ENCODE results near the gene GHRL.
A peak's percentile ranks its signal among the peaks of the same experiment; 100 is the strongest.
"Not testable (repeated sequence)": the region's sequence is repeated elsewhere in the genome, so short reads cannot be mapped to it uniquely, and the experiment has no call there.

The GHRL gene

DNA sequence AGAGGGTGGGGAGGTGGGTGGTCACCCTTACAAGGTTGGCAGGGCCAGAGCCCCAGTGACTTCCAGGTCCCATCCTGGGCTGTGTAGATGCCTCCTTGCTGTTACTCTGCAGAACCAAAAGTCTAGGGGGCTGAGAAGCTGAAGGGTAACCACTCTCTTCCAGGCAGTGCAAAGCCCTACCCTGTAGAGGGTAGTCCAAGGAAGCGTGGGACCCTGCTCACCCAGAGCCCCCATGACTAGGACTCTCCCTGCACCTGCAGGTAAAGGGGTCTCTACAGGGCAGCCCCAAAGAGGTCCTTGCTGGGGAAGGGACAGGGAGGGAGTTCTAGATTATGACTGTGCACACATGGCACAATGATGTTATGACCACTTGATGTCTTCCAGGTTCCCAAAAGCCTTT, 14.2 kb downstream of the GHRL start:
- DNase-seq (ENCODE audit: low read depth in 4 of 4, low spot score in 1 of 4): no peak

DNA sequence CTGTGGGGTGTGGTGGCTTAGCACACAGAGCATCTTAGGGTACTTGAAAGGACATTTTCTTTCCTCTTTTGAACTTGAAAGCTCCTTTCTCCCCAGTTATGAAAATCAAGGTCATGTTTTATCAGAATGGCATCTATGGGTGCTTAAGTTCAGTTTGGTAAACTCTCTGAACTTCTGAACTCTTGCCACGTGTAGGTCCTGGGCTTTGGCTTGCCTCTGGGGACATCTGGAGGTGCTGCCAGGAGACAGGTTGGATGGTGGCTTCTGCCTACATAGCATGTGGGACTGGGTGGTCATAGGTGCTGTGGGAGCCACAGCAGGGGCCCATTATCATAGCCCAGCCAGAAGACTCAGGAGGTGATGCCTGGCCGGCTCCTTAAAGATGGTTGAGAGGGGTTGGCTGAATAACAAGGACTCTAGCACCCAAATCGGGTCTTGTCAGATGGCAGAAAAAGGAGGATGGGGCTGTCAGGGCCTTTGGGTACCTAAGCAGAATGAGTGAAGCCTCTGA, 15.6 kb downstream of the GHRL start:
- DNase-seq (ENCODE audit: low read depth in 4 of 4, low spot score in 1 of 4): no peak

DNA sequence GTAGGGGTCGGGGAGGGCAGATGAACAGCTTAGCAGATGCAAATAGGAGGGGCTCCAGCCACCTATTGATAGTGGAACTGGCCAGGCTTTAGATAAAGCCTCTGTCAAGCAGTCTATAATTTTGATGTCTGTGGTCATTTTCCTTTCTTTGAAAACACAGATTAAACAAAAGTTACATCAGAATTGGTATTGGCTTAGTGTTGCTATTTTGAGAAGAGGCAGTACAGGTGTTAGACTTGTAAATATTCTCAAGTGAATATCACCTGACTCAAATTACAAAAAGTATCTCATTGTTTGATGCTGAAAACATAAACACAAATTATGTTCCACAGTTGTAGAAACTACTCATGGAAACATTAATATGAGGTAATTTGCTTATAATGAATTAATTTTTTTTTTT, 18.1 kb downstream of the GHRL start:
- no peak for DNase-seq (ENCODE audit: low read depth in 4 of 4, low spot score in 1 of 4)

DNA sequence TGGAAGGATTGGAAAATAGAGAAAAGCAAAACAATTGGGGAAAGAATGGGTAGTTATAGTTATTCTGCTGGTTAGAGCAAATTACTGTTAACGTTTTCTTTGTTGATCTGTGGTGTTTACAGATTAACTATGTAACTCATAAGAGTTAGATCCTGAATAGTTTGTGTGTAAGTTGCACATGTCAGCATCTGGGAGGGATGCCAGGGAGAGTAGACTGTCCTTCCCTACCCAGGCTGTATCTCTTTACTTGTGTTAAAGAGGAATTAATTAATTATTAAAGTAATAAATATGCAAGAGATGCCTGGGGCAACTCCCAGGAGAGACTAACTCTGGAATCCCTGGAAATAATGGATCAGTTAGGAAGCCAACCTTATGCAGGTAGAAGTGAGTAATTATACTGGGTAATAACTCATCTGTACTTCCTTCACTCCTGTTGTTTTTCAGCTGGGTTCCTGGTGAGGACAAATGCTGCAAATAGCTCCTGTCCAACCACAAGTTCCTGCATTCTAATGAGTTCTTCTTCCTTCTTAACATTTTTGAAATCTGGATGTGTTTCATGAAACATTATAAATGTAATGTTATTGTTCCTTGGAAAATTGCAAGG, 18.9 kb downstream of the GHRL start:
- no peak for DNase-seq (ENCODE audit: low read depth in 4 of 4, low spot score in 1 of 4)

DNA sequence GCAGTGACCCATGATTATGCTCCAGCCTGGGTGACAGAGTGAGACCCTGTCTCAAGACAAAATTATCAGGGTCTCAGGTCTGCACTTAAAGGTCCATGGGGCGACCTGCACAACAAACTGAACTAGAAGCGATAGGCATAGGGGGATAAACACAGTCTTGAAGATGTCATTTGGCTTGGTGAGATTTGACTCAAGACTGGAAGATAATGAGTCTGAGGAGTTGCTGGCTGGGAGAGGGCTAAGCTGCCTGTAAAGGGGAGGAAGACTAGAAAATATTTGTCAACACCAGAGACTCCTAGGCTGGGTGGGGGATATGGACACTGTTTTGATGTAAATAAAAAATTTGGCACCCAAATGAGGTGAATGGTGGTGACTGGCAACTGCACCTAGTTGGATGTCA, 19.8 kb downstream of the GHRL start:
- no peak for DNase-seq (ENCODE audit: low read depth in 4 of 4, low spot score in 1 of 4)

DNA sequence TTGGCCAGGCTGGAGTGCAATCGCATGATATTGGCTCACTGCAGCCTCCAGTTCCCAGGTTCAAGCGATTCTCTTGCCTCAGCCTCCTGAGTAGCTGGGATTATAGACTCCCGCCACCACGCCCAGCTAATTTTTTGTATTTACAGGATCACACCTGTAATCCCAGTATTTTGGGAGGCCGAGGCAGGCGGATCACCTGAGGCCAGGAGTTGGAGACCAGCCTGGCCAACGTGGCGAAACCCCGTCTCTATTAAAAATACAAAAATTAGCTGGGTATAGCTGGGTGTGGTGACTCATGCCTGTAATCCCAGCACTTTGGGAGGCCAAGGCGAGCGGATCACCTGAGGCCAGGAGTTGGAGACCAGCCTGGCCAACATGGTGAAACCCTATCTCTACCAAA, 20.3 kb downstream of the GHRL start:
- DNase-seq (ENCODE audit: low read depth in 4 of 4, low spot score in 1 of 4): not testable (repeated sequence)

DNA sequence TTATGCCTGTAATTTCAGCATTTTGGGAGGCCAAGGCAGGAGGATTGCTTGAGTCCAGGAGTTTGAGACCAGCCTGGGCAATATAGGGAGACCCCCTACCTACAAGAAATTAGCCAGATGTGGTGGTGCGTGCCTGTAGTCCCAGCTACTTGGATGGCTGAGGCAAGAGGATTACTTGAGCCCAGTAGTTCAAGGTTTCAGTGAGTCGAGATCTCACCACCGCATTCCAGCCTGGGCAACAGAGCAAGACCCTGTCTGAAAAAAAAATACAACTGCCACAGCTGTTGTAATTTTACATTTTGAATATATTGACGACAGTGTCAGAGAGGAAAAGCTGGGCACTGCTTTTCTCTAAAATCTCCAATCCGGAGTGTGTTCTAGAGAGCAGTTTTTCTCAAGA, 23.3 kb downstream of the GHRL start:
- DNase-seq (ENCODE audit: low read depth in 4 of 4, low spot score in 1 of 4): no peak

DNA sequence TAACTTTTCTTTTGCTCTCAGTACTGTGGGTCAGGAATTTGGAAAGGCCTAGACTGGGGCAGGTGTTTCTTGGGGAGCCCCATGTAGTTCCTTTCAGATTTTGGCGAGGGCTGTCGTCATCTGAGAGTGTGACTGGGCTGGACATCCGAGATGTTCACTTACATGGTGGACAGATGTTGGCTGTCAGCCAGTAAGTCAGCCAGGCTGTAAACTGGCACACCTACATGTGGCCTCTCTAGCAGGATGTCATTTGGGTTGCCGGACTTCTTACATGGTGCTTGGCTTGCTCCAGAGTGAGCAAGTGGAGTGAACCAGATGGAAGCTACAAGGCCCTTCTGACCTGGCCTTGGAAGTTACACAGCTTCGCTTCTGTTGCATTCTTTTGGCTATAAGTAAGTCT, 23.8 kb downstream of the GHRL start:
- DNase-seq (ENCODE audit: low read depth in 4 of 4, low spot score in 1 of 4): no peak

DNA sequence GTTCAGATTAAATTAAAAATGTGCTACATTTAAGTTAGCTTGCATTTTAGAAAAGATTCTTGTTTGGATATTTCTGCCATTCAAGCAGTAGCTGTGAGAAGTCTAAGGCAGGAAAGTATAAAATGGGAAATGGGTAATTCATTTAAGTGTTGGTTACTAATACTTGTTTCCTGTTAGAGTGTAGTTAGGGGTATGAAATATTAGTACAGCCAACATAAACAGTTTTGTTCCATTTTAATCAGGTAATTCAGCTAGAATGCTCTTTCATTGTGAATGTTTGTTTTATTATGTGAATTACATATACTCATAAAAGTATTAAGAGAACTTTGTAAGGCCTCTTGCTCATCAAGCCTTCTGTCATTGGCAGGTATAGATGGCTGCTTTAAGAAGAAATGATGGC, 24.6 kb downstream of the GHRL start:
- no peak for DNase-seq (ENCODE audit: low read depth in 4 of 4, low spot score in 1 of 4)

DNA sequence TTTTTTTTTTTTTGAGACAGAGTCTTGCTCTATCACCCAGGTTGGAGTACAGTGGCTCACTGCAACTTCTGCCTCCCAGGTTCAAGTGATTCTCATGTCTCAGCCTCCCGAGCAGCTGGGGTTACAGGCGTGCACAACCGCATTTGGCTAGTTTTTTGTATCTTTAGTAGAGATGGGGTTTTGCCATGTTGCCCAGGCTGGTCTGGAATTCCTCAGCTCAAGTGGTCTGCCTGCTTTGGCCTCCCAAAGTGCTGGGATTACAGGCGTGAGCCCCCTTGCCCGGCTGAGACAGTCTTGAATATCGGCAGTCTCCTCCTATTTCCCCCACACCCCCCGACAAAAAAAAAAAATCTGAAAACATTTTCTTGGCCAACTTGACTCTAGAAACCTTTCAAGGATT, 25.8 kb downstream of the GHRL start:
- DNase-seq (ENCODE audit: low read depth in 4 of 4, low spot score in 1 of 4): not testable (repeated sequence)

DNA sequence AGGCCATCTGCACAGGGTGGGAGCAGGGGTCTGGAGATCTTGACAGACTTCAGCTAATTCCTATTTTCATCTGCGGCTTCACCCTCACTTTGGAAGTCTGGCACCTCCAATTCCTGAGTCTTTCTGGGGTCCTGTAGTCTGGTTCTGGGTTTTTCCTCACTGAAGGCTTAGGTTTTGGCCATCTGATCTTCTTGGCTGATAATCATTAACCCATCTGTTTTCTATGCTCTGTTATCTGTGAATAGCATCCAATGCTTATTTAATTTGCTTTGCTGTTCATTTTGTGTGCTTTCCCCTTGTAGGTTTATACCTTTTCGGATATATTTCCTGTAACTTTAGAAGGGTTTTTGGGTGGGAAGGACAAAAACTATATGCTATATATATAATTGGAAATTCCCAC, 26.9 kb downstream of the GHRL start:
- no peak for DNase-seq (ENCODE audit: low read depth in 4 of 4, low spot score in 1 of 4)

DNA sequence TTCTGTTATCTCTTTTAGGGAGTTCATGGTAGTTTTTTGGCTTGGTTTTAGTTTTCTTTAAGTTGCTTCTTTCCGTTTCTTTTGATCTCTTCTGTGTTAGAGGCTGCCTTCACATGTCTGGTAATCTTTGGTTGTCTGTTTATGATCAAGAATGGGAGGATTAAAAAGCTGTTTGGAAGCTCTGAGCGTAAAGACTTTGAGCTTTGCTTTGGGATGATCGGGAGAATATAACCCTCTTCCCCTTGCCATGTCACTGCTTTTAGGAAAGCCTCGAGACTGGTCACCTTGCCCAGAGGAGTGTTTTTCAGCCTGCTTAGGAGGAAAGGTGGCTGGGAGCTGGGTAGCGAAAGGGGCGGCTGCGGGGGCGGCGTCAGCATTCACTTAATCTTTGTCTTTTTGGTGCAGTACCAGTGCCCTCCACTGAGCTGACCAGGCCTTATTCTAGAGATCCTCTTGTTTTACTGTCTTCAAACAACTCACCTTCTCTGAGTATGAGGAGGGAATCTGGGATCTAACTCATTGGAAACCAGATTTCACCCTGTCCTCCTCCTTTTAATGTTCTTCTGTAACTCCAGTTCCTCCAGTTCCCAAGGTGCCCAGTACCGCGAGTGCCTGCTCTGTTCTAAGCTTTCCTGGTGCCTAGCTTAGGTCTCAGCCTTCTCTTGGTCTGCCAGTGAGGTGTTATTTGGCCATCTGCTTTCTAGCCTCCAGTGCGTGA, 28.9 kb downstream of the GHRL start:
- DNase-seq (ENCODE audit: low read depth in 4 of 4, low spot score in 1 of 4): peak in 3 of 4 experiments; percentile 44 to 62 (median 45)

DNA sequence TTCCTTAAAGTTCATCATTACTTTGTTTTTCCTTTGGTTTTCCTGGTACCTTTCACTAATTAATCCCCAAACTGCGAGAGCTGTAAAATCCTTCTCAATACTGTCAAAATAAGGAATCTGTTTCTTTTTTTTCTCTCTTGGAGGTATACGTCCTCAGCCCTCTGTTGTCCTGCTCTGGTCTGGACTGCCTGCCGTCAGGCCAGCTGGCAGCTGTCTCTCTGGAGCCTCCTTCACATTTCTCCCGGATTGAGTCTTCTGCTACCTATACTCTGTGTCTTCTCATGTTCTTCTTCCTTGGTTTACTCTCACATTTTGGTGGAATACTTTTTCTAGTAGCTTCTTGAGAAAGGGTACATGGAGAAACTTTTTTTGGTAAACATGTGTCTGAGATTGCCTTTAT, 30.7 kb downstream of the GHRL start:
- no peak for DNase-seq (ENCODE audit: low read depth in 4 of 4, low spot score in 1 of 4)

DNA sequence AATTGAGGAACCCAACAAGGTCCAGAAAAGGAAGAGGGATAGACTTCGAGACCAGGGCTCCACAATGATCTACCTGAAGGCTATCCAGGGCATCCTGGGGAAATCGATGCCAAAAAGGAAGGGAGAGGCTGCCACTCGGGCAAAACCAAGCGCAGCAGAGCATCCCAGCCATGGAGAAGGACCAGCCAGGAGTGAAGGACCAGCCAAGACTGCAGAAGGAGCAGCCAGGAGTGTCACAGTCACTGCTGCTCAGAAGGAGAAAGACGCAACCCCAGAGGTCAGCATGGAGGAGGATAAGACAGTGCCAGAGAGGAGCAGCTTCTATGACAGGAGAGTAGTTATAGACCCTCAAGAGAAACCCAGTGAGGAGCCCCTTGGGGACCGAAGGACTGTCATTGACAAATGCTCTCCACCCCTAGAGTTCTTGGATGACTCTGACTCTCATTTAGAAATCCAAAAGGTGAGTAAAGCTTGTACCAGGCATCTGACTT, 32.5 kb downstream of the GHRL start:
- DNase-seq (ENCODE audit: low read depth in 4 of 4, low spot score in 1 of 4): no peak

DNA sequence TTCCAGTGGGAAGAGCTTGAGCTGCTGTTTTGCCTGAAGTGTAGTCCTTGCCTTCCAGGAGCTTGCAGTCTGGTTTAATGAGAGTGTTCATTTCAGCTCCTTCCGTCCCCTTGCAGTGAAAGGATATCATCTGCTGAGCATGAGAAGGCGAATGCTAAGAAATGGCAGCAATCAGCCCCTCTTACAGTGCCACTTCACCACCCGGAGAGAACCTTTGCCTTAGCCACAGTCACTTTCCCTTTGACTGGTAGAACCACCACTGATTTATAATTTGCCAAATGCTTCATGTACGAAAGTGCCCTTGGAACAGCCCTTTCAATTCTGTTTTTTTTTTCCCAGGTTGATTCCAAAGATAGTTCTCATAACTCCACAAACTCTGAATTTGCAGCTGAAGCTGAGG, 32.9 kb downstream of the GHRL start:
- DNase-seq (ENCODE audit: low read depth in 4 of 4, low spot score in 1 of 4): no peak

DNA sequence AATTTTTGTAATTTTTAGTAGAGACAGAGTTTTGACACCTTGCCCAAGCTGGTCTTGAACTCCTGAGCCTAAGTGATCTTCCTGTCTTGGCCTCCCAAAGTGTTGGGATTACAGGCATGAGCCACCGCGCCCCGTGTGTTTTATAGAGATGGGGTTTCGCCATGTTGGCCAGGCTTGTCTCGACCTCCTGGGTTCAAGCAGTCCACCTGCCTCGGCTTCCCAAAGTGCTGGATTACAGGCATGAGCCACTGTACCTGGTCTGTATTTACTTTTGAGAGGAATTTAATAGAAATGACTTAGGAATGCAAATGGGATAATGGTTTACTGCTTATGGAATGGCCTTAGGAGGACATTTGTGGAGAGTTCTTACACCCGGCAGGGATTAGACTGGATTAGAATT, 33.7 kb downstream of the GHRL start:
- DNase-seq (ENCODE audit: low read depth in 4 of 4, low spot score in 1 of 4): no peak

DNA sequence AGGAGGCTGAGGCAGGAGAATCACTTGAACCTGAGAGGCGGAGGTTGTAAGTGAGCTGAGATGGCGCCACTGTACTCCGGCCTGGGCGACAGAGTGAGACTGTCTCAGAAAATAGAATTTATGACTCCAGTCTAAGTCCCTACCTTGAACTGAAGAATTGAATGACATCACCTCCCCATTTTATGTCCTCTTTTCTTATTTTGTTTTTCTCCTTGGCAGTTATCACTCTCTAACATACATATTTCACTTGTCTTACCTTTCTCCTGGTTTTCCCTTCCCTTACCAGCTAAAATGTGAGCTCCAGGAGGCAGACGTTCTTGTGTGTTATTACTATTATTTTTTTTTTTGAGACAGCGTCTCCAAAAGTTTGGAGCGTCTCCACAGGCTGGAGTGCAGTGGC, 36.9 kb downstream of the GHRL start:
- DNase-seq (ENCODE audit: low read depth in 4 of 4, low spot score in 1 of 4): no peak

DNA sequence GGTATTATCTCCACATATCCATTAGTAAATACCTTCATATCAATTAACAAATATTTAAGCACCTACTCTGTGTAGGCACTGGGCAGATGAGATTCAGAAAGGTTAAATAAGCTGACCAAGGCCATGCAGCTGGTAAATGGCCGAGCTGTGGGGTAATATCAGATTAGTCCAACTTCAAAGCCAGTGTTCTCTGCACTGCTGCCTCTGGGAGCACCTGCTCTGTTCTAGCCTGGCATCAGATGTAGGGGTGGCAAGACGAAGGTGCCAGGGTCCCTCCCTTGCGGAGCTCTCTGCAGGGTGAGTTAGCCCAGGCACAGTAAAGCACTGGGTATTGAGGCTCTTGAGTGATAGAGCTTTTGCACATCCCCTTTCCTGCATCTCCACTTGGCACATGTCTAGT, 39.0 kb downstream of the GHRL start:
- DNase-seq (ENCODE audit: low read depth in 4 of 4, low spot score in 1 of 4): no peak

DNA sequence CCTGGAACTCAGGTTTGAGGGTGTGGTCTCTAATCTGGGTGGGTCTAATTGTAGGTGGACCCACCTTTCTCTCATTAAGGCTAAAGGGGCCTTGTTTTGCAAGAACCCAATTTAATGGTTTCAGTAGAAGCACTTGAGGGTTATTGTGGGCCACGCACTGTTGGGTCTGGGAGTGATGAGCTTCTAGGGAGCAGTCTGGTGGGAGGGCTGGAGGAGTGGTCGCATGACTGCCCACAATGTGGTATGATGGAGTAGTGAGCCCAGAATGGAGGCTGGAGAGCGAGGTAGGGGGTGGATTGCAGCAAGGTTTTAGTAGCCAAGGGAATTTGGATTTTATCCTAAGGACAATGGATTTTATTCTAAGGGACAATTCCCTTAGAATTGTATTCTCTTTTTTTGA, 41.7 kb downstream of the GHRL start:
- DNase-seq (ENCODE audit: low read depth in 4 of 4, low spot score in 1 of 4): no peak

DNA sequence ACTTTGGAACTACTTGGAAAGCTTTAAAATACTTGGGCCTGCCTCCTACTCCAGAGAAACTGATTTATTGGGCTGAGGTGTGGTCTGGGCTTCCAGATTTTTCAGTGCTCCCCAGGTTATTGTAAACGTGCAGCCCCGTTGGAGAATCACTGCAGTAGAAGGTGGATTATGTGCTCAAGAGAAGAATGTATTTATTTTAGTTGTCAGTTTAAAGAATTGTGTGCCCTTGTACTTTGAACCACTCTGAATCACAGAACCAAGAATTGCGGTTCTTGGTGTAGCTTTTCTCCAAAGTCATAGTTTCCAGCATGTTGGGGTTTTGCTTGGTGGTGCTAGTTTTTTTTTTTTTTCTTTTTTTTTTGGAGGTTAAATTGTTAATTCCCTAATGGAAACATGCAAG, 42.9 kb downstream of the GHRL start:
- DNase-seq (ENCODE audit: low read depth in 4 of 4, low spot score in 1 of 4): no peak

DNA sequence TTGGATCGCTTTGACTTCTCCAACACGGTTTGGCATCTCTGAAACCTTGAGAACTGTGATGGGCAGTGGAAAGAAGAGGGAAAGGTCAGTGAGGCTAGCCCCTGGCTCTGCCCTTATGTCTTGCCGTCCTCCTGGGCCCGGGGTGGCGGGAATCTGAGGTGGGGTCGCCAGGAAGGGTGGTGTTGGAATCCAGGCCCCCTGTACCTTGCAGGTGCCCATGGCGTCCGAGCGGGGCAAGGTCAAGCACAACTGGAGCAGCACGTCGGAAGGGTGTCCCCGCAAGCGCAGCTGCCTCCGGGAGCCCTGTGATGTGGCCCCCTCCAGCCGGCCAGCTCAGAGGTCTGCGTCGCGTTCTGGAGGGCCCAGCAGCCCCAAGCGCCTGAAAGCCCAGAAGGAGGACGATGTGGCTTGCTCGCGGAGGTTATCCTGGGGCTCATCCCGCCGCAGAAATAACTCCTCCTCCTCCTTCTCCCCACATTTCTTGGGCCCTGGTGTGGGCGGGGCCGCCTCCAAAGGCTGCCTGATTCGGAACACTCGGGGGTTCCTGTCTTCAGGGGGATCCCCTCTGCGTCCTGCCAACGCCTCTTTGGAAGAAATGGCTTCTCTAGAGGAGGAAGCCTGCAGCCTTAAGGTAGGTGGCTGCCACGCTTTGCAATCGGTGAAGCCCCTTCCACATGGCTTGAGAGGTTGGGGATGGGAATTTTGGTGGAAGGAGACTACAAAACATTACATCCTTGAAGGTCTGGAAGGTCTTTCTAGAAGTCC, 43.6 kb downstream of the GHRL start:
- peak in 2 of 4 experiments; percentile 33 to 73 for DNase-seq (ENCODE audit: low read depth in 4 of 4, low spot score in 1 of 4)
